Spleen (tissue), 7 donors: ENCODE results near the gene MAFF.
A peak's percentile ranks its signal among the peaks of the same experiment; 100 is the strongest.

Experiments
- POLR2A ChIP-seq, 3 donors: fragments of 450-650 bp; IDR thresholded peaks; one replicate each; pipeline ENCODE4 v1.5.1; 2017; ENCODE audit warnings: antibody characterized with exemption in 3 of 3, mild to moderate bottlenecking in 1 of 3
- POLR2AphosphoS5 ChIP-seq, 3 donors: sonication (generic); formaldehyde crosslinking; IDR thresholded peaks; one replicate each; pipeline ENCODE4 v1.5.1; 2017; ENCODE audit warnings: antibody characterized with exemption in 3 of 3
- TF ChIP-seq, protein P1 (sequence below), 11 experiments: fragments of 200-600 bp in 7 of 11; fragments of 450-650 bp in 4 of 11; sonication (generic) in 4 of 11; IDR thresholded peaks in 8 of 11; conservative IDR thresholded peaks in 3 of 11; 1 replicate in 7 of 11; 2 replicates in 4 of 11; pipeline versions ENCODE4 v1.4.0 to v1.8.0; 2016 to 2021; ENCODE audit warnings: antibody characterized with exemption in 11 of 11, inconsistent platforms in 4 of 11, mild to moderate bottlenecking in 1 of 11
- donor health status: DM: no; HTN: no; CAD: no; lungs with moderate emphysema.
- donor health status: DM: no; HTN: no; CAD: no.
- donor health status: DM: no; HTN: no; CAD: no.

DNA sequence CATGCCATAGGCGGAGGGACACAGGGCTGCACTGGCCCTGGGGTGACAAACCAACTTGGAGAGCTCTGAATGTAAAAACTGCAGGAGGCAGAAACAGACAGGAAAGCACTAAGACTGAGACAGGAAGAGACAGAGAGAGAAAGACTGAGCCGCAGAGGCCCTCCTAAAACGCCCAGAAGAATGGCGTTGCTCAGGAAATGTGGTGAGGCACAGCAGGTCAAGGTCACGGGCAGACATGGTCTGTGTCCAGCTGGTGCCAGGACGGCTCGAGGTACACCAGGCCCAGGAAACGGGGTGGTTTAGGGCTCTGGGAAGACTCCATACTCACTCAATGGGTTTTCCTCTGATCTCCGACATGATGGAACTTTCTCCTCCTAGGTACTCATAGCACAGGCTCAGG is 29.1 kb downstream of the MAFF start:
- TF ChIP-seq, protein P1, sequence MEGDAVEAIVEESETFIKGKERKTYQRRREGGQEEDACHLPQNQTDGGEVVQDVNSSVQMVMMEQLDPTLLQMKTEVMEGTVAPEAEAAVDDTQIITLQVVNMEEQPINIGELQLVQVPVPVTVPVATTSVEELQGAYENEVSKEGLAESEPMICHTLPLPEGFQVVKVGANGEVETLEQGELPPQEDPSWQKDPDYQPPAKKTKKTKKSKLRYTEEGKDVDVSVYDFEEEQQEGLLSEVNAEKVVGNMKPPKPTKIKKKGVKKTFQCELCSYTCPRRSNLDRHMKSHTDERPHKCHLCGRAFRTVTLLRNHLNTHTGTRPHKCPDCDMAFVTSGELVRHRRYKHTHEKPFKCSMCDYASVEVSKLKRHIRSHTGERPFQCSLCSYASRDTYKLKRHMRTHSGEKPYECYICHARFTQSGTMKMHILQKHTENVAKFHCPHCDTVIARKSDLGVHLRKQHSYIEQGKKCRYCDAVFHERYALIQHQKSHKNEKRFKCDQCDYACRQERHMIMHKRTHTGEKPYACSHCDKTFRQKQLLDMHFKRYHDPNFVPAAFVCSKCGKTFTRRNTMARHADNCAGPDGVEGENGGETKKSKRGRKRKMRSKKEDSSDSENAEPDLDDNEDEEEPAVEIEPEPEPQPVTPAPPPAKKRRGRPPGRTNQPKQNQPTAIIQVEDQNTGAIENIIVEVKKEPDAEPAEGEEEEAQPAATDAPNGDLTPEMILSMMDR (IDR thresholded peaks at IDR 0.05 in 8 of 11, conservative IDR thresholded peaks at IDR 0.05 in 3 of 11): no peak
- no peak for TF ChIP-seq POLR2A (IDR thresholded peaks at IDR 0.05)
- peak in 1 of 3 donors; percentile 52 for TF ChIP-seq POLR2AphosphoS5 (IDR thresholded peaks at IDR 0.05)
